ENCODE data around the gene UNC5B.

Gene UNC5B

DNA sequence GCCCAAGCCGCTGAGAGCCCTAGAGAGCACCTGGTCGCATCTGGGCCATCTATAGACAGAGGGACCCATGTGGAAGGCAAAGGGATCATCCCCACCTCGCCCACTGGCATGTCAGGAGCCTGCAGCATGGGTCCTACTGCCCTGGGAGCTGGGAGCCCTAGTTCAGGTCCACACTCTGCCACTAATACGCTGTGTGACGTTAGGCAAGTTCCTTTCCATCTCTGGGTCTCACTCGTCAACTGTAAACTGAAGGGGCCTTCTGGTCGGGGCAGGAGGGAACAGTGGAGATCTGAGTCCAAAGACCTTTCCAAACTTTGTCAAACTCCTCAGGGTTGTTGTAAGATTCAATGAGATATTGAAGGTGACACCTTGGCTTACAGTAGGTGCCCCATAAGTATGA is 23.4 kb downstream of the UNC5B start:
- Mint-ChIP-seq H3K27ac (no peak overlapping the region), H3K27me3 (peaks cover 3% of the 10 kb centered on the region), H3K36me3 (no peaks in the 10 kb centered on the region), H3K9me3 (no peaks in the 10 kb centered on the region), H3K4me3 (no peak overlapping the region), H3K4me1 (peaks cover 4% of the 10 kb centered on the region)
- ATAC-seq (ENCODE audit: low read depth) (no peak), DNase-seq (ENCODE audit: low spot score in 2 of 2) (no peak)

DNA sequence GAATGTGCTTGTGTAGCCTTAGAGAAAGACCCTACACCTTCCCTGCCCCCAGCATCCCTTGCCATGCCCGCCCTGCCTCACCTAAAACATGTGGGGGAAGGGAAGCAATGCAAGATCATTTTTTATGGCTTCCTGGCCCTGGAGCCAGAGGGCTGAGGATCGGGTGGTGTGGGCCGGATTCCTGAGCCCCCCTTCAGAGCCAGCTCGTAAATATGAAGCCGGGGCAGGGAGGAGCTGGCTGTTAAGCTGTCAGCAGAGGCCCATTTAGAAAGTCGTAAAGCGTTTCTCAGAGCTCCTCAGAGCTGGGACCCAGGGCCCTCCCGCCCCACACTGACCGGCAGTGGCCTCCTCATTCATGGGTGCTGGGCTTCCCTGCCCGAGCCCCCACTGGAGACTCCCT is 23.9 kb downstream of the UNC5B start:
- ATAC-seq (ENCODE audit: low read depth): no peak
- no peak for DNase-seq (ENCODE audit: low spot score in 2 of 2)
- peaks cover 6% of the 10 kb centered on the region for H3K4me1 Mint-ChIP-seq
- H3K4me3 Mint-ChIP-seq: no peak overlapping the region
- H3K36me3 Mint-ChIP-seq: no peaks in the 10 kb centered on the region
- no peak overlapping the region for H3K27ac Mint-ChIP-seq
- H3K27me3 Mint-ChIP-seq: peaks cover 3% of the 10 kb centered on the region
- no peaks in the 10 kb centered on the region for H3K9me3 Mint-ChIP-seq

- H3K4me1 Mint-ChIP-seq: peaks cover 6% of the 10 kb centered on the region
- no peaks in the 10 kb centered on the region for H3K36me3 Mint-ChIP-seq
- H3K4me3 Mint-ChIP-seq: no peak overlapping the region
- DNase-seq (ENCODE audit: low spot score in 2 of 2) (no peak), ATAC-seq (ENCODE audit: low read depth) (no peak)
- no peak overlapping the region for H3K27ac Mint-ChIP-seq
- H3K27me3 Mint-ChIP-seq: peaks cover 3% of the 10 kb centered on the region
- no peaks in the 10 kb centered on the region for H3K9me3 Mint-ChIP-seq
Measured at GRCh38 chr10:71236822-71237682, 24.7 kb downstream of the UNC5B start.

DNA sequence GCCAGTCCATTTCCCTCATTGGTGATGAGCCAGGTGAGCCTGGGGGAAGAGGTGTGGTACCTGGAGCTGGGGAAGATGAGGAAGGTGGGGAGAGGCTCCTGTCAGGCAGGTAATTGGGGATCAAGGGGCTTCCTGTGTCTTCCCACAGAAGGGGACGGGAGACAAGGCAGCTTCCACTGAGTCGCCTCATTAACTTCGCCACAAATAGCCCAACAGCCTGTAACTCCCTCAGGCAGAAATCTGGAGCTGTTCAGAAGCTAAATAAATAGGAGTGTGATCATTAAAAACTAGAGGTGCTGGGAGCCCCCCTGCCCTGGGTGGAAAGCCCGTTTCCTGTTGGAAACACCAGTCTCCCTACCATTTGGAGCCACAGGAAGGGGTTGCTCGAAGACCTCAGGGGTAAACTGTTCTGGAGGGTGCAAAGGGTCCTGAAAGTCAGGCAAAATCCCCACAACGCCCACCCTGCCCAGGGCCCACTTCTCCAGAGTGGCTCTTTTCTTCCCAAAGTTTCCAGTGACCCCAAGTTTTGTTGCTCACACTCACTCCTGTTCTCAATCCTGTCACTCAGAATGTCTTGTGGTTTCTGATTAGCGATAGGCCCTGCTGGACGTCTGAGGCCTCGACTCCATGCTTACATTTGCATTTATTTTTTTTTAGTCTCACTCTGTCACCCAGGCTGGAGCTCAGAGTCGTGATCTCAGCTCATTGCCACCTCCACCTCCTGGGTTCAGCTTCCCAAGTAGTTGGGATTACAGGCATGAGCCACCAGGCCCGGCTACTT is 25.7 kb downstream of the UNC5B start:
- no peak for DNase-seq (ENCODE audit: low spot score in 2 of 2)
- Mint-ChIP-seq H3K27ac (no peak overlapping the region), H3K36me3 (no peaks in the 10 kb centered on the region), H3K4me1 (peaks cover 6% of the 10 kb centered on the region), H3K4me3 (no peak overlapping the region), H3K9me3 (no peaks in the 10 kb centered on the region), H3K27me3 (peaks cover 3% of the 10 kb centered on the region)
- ATAC-seq (ENCODE audit: low read depth): no peak

DNA sequence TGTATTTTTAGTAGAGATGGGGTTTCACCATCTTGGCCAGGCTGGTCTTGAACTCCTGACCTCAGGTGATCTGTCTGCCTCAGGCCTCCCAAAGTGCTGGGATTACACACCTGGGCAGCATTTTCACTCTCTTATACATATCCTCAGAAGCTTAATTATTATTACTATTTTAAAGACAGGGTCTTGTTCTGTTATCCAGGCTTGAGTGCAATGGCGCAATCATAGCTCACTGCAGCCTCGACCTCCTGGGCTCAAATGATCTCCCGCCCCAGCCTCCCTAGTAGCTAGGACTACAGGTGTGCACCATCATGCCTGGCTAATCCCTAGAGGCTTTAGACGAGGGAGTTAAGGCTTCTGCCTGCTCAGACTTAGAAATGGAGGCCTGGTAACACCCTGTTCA is 26.3 kb downstream of the UNC5B start:
- H3K27ac Mint-ChIP-seq: no peak overlapping the region
- H3K4me1 Mint-ChIP-seq: peaks cover 6% of the 10 kb centered on the region

GRCh38 chr10:71239131-71239915 is 27.0 kb downstream of the UNC5B start:
- no peak for DNase-seq (ENCODE audit: low spot score in 2 of 2)
- H3K4me3 Mint-ChIP-seq: no peak overlapping the region
- no peaks in the 10 kb centered on the region for H3K36me3 Mint-ChIP-seq
- peaks cover 3% of the 10 kb centered on the region for H3K27me3 Mint-ChIP-seq
- no peaks in the 10 kb centered on the region for H3K9me3 Mint-ChIP-seq
- ATAC-seq (ENCODE audit: low read depth): no peak
- H3K4me1 Mint-ChIP-seq: peaks cover 6% of the 10 kb centered on the region
- H3K27ac Mint-ChIP-seq: no peak overlapping the region

More for the DNA sequence above, 26.3 kb downstream of the UNC5B start:
- no peaks in the 10 kb centered on the region for H3K9me3 Mint-ChIP-seq
- H3K36me3 Mint-ChIP-seq: no peaks in the 10 kb centered on the region
- H3K4me3 Mint-ChIP-seq: no peak overlapping the region
- H3K27me3 Mint-ChIP-seq: peaks cover 3% of the 10 kb centered on the region
- DNase-seq (ENCODE audit: low spot score in 2 of 2): no peak
- no peak for ATAC-seq (ENCODE audit: low read depth)

DNA sequence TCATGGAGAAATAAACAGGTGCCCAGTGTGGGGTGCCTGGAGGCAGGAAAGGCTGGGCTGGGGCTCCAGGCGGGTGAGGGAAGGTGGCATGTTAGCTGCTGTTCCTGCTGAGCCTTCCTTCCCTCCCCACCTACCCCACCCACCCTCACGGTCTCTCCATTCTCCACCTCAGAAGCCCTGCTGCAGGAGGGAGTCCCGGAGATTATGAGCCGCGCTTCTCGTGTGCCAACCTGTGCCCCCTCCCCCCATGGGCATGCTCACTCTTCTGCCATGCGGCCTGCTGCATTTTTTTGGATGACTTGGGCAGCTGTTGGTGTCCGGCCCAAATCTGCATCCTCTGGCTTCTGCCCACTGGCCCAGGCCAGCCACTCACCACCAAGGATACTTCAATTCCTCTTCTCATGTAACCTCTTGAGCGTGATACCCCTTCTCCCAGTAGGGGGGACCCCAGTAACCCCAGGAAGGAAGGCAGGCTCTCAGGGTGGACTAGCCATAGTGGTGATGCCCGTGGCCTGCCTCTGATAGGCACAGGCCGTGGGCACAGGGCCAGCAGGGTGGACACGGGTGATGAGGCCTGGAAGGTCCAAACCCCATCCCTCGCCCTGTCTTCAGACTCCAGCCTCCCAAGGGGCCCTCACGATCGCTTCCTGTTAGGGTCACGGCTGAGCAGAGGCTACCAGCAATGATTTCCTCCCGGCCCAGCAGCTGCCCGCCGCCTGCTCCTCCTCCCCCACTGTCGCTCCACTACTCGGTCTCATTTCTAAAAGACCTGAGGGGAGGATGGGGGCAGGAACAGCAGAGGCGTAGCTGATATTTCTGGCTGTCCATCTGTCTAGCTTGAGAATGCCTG is 27.8 kb downstream of the UNC5B start:
- no peak for DNase-seq (ENCODE audit: low spot score in 2 of 2)
- Mint-ChIP-seq H3K4me3 (no peak overlapping the region), H3K9me3 (no peaks in the 10 kb centered on the region), H3K27me3 (peaks cover 8% of the 10 kb centered on the region), H3K27ac (no peak overlapping the region), H3K36me3 (no peaks in the 10 kb centered on the region), H3K4me1 (peaks cover 6% of the 10 kb centered on the region)
- ATAC-seq (ENCODE audit: low read depth): no peak

- ATAC-seq (ENCODE audit: low read depth) (no peak), DNase-seq (ENCODE audit: low spot score in 2 of 2) (no peak)
- Mint-ChIP-seq H3K9me3 (no peaks in the 10 kb centered on the region), H3K27me3 (peaks cover 10% of the 10 kb centered on the region), H3K4me1 (peaks cover 6% of the 10 kb centered on the region), H3K4me3 (no peak overlapping the region), H3K36me3 (no peaks in the 10 kb centered on the region), H3K27ac (no peak overlapping the region)
Measured at GRCh38 chr10:71241114-71241829, 28.9 kb downstream of the UNC5B start.

DNA sequence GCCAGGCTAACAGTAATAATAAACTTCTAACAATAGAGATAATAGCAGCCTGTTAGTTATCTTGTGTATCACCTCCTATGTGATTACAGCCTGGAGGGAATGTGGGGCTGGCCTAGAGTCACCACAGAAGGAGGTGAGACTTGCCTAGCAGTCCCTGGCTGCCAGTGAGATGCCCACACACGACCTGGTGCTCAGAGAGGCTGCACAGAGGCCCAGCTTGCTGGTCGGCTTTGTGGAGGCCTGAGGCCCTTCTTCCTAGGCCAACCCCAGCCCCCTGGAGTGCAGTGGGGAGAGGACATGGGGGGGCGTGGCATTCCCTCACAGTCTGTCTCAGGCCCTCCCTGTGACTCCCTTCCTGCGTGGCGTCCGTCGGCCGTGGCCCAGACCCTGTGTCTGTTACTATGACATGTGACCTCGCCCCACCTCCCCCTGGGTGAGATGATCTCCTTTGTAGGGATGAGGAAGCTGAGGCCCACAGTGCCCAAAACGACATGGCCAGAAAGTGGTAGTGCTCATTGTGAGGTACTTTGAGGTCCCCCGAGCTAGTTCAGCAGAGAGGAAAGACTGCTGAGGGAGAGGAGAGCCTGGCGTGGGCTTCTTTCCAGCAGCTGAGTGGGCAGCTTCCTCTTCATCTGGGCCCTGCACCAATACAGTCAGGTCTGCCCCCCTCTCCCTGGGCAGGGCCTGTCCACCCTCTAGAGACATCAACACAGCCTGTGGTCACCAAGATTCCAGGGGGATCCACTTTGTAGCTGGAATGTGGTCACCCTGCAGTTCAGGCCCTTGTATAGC is 29.7 kb downstream of the UNC5B start:
- Mint-ChIP-seq H3K36me3 (no peaks in the 10 kb centered on the region), H3K27ac (no peak overlapping the region), H3K9me3 (no peaks in the 10 kb centered on the region), H3K4me3 (no peak overlapping the region), H3K27me3 (peaks cover 10% of the 10 kb centered on the region), H3K4me1 (peaks cover 6% of the 10 kb centered on the region)
- DNase-seq (ENCODE audit: low spot score in 2 of 2) (no peak), ATAC-seq (ENCODE audit: low read depth) (no peak)

GRCh38 chr10:71242622-71243009 is 30.2 kb downstream of the UNC5B start:
- Mint-ChIP-seq H3K27me3 (peaks cover 10% of the 10 kb centered on the region), H3K36me3 (no peaks in the 10 kb centered on the region), H3K4me3 (no peak overlapping the region), H3K9me3 (no peaks in the 10 kb centered on the region), H3K27ac (no peak overlapping the region), H3K4me1 (peaks cover 6% of the 10 kb centered on the region)
- ATAC-seq (ENCODE audit: low read depth) (no peak), DNase-seq (ENCODE audit: low spot score in 2 of 2) (no peak)

- no peak overlapping the region for H3K27ac Mint-ChIP-seq
- H3K36me3 Mint-ChIP-seq: no peaks in the 10 kb centered on the region
- ATAC-seq (ENCODE audit: low read depth) (no peak), DNase-seq (ENCODE audit: low spot score in 2 of 2) (no peak)
- no peak overlapping the region for H3K4me3 Mint-ChIP-seq
- peaks cover 12% of the 10 kb centered on the region for H3K27me3 Mint-ChIP-seq
- H3K9me3 Mint-ChIP-seq: no peaks in the 10 kb centered on the region
- peaks cover 6% of the 10 kb centered on the region for H3K4me1 Mint-ChIP-seq
Measured at GRCh38 chr10:71243756-71244395, 31.5 kb downstream of the UNC5B start.
